NCI-H345 (cell line): ENCODE data around the gene ZFPM1.
"Not testable (repeated sequence)": the region's sequence is repeated elsewhere in the genome, so short reads cannot be mapped to it uniquely, and the experiment has no call there.

Experiments
- DNase-seq: peaks from one replicate; lab custom pipeline; 2025; lab: John Stamatoyannopoulos, UW

ZFPM1 gene

GRCh38 chr16:88466175-88466862 is 13.2 kb downstream of the ZFPM1 start:
- no peak for DNase-seq

GRCh38 chr16:88466949-88467348 is 13.9 kb downstream of the ZFPM1 start:
- no peak for DNase-seq

- no peak for DNase-seq
These were observed 14.5 kb downstream of the ZFPM1 start for GRCh38 chr16:88467541-88467944.

GRCh38 chr16:88468275-88469129 is 15.4 kb downstream of the ZFPM1 start:
- no peak for DNase-seq

- DNase-seq, result no peak
These were observed 16.7 kb downstream of the ZFPM1 start for GRCh38 chr16:88469615-88470395.

GRCh38 chr16:88470396-88470680 is 17.3 kb downstream of the ZFPM1 start:
- DNase-seq, result not testable (repeated sequence)

- not testable (repeated sequence) for DNase-seq
These were observed 17.6 kb downstream of the ZFPM1 start for GRCh38 chr16:88470696-88471095.

- no peak for DNase-seq
These were observed 18.0 kb downstream of the ZFPM1 start for GRCh38 chr16:88471115-88471514.

GRCh38 chr16:88471575-88471974 is 18.5 kb downstream of the ZFPM1 start:
- DNase-seq, result no peak

- DNase-seq, result no peak
These were observed 19.0 kb downstream of the ZFPM1 start for GRCh38 chr16:88472069-88472468.

- DNase-seq, result no peak
These were observed 19.6 kb downstream of the ZFPM1 start for GRCh38 chr16:88472637-88473205.

GRCh38 chr16:88473666-88474534 is 20.8 kb downstream of the ZFPM1 start:
- no peak for DNase-seq

GRCh38 chr16:88475037-88475436 is 22.0 kb downstream of the ZFPM1 start:
- no peak for DNase-seq

GRCh38 chr16:88476203-88476602 is 23.1 kb downstream of the ZFPM1 start:
- DNase-seq, result no peak

- DNase-seq, result no peak
These were observed 23.8 kb downstream of the ZFPM1 start for GRCh38 chr16:88476817-88477397.

GRCh38 chr16:88477631-88478519 is 24.8 kb downstream of the ZFPM1 start:
- peak; percentile 75 for DNase-seq

- no peak for DNase-seq
These were observed 26.1 kb downstream of the ZFPM1 start for GRCh38 chr16:88478889-88479792.

- no peak for DNase-seq
These were observed 27.0 kb downstream of the ZFPM1 start for GRCh38 chr16:88479793-88480760.
